CD4-positive, alpha-beta T cell treated with Interleukin-15 for 1 hour (primary cell): ENCODE results near the gene CNTNAP2.
"Not testable (repeated sequence)": the region's sequence is repeated elsewhere in the genome, so short reads cannot be mapped to it uniquely, and the experiment has no call there.

Source experiments
- DNase-seq: peaks from one replicate; pipeline ENCODE4 v3.0.0-alpha.2; 2020

Gene CNTNAP2

DNA sequence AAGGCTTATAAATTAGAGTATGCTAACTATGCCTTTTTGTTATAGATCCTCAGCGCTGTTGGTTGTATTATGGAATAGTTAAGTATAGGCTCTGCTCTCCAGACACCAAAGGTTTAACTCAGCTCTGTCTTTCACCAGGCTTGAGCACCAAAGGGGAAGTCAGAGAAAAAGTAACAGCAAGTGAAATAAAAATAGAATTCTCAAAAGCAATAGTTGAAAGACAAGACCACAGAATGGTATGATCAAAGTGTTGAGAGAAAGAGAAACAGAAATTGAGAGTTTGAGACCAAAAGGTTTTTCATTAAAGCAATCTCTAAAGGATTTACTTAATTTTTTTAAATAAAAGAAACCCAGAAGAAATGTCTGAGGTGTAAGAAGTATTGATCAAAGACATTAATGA lies 1944.1 kb downstream of the CNTNAP2 start:
- DNase-seq: no peak

DNA sequence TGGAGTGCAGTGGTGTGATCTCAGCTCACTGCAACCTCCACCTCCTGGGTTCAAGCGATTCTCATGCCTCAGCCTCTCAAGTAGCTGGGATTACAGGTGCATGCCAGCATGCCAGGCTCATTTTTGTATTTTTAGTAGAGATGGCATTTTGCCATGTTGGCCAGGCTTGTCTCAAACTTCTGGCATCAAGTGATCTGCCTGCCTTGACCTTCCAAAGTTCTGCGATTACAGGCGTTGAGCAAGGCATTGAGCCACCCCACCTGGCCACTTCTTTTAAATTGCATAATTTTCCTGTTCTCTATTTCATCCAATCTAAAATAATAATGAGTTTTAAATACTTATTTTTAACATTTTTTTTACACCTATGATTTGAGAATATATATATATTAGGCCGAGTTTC lies 1961.5 kb downstream of the CNTNAP2 start:
- not testable (repeated sequence) for DNase-seq

DNA sequence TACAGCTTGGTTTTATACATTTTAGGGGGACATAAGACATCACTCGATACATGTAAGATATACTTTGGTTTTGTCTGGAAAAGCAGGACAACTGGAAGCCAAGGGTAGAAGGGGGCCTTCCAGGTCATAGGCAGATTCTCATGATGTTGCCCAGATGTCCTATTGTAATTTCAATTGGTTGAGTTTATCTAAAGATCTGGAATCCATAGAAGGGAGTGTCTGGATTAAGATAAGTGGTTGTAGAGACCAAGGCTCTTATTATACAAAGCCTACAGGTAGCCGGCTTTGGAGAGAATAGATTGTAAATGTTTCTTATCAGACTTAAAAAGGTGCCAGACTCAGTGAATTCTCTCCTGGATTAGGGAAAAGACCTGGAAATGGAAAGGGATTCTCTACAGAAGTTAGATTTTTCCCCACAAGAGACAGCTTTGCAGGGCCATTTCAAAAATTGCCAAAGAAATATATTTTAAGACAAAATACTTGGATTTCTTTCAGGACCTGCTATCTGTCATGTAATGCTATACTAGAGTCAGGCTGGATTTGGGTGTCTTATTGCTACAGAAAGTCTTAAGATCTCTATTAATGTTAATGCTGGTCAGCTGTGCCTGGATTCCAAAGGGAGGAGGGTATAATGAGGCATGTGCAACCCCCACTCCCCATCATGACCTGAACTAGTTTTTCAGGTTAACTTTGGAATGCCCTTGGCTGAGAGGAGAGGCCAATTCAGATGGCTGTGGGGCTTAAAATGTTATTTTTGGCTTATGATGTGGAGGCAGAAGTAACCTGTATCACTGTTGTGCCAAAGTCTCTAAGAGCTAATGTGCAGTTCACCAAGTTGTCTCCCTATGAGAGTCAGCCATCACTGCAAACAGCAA lies 1962.8 kb downstream of the CNTNAP2 start:
- DNase-seq: no peak

DNA sequence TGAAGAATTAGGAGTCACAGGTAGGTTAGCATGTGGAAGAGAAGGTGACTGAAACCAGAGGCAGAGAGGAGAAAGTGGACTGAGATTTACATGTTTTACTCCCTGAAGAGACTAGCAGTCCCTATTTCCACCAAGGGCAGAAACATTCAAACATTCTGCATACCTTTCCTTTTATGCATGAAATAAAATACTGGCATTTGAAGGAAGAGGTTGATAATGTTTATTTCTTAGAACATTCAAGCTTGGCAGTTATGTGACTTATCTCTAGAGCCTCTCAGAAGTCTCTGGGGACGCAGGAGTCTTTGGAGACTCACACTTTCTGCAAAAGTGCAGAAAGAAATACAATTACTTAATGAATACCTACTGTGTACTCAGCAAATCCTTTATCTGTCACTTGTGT lies 1966.8 kb downstream of the CNTNAP2 start:
- DNase-seq: no peak

DNA sequence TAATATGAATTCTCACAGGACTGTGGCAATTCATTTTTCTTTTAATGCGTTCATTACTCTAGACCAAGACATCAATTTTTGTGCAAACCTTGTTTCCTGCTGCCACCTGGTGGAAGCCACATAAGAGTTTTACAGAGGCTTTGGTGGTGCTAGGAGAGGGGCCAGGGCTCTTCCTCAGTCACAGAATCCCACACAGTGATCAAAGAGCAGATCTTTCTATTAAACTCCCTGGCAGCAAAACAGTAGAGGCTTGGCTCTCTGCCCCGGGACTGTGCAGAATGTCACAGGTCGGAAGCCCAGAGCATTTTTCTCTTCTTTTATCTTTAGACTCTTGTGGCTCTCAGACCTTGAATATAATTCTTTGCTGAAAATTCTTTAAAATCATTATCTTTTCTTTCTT lies 1967.5 kb downstream of the CNTNAP2 start:
- DNase-seq: no peak

DNA sequence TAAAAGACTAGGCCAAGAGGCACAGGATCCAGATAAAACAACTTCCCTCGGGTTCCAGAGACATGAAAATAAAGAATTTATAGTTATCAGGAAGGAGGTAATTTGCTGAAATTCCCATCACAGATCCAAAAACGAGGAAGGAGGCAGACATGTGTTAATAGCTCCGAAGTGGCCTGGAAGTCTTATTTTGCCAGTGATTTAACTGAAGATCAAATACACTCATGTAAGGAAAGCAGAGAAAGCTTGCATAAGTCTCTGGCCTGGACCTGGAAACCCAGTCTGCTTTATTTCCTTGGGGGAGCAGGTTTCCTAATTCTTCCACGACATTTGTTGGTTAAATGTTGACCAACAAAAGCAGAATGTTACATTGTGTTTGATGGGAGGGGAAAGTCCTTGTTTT lies 1975.3 kb downstream of the CNTNAP2 start:
- DNase-seq: no peak

DNA sequence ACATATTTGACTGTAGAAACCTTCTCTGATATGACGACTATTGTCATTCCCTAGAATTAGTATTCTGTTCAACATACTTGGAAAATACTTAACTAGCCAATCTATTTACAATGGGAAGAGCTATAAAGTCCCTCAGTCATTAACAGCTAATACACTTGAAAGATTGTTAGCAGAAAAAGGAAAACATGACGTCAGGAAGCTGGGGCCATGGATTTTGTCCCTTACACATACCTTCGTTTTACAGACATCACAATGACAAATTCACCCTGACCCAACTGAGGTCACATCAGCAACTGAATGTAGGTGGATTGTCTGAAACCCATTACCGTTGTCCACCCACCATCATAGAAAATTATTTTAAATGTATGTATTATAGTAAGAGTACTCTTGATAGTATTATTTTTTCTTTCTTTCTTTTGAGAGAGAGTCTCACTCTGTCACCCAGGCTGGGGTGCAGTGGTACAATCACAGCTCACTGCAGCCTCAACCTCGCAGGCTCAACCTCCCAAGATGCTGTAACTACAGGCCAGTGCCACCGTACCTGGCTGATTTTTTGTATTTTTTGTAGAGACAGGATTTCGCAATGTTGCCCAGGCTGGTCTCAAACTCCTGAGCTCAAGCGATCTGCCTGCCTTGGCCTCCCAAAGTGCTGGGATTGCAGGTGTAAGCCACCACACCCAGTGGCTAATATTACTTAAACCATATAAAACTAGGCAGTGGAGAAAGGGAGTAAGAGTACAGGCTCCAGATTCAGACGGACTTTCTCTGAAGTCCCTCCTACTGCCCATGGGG lies 1977.0 kb downstream of the CNTNAP2 start:
- no peak for DNase-seq

DNA sequence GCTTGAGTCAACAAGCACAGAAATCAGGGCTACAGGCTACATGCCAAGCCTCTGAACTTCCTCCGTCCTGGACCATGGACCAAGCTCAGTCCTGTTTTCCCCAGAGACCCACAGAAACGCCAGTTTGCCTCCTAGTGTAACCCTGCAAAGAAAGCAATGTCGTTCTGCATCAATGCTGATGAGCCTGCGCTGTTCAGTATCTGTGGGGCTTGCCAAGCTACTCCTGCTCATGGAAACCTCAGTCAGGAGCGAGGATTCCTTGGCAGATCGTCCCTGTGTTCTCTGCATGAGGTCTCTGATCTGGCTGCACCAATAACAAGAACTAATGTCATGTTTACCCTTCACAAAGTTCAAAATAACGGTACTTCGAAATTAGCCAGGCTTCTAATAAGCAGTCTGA lies 1978.5 kb downstream of the CNTNAP2 start:
- DNase-seq: no peak

DNA sequence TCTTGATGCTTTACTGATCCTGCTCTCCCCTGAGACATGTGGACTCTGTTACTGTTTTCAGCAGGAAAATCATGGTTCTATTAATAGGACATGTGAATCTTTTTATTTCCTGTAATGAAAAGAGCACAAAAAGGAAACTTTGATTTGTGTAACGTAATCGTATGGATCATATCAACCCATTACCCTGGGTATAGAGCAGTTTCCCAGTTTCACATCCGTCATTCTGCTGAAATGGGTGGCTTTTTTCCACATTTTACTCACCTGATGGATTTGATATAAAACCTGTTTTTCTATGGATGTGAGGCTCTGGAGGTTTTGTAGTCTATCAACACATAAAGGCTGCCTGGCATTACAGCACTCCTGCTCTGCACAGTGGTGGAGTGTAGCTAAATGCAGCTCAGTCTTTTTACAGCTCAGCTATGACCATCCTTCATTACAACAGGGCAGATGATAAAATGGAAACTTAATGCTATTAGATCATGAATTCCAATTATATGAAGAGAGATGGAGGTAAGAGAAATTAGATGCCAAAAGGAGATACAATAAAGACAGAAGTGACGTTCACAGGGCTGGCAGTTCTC lies 1987.6 kb downstream of the CNTNAP2 start:
- no peak for DNase-seq

DNA sequence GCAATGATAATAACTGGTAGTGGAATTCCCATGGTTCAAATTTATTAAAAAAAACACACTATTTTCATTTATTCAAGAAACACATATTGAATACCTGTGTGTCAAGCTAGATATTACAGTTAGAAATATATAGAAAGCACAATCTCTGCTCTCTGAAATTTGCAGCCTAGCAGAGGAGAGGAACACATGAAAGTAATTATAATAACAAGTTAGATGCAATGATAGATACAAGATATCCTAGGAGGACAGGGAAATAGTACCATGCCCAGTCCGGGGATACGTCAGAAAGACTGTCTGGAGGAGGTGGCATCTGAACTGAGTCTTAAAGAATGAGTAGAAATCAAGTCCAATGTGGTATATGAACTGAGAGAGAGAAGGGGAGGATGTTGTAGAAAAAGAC lies 1988.3 kb downstream of the CNTNAP2 start:
- DNase-seq: no peak

DNA sequence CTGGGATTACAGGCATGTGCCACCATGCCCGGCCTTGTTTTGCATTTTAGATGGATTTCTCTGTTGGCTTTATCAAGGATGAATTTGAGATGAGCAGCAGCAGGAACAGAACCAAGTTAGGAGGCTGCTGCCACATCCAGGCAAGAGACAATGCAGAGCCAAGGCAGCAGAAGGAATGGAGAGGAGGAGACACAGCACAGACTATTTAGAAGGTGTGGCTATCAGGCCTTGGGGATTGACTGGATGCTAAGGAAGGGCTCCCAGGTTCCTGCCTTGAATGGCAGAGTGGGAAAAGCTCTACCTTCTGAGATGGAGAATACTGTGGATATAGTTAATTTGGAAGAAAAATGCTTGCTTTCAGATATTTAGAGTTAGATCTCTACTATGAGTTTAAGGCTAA lies 1989.3 kb downstream of the CNTNAP2 start:
- no peak for DNase-seq

DNA sequence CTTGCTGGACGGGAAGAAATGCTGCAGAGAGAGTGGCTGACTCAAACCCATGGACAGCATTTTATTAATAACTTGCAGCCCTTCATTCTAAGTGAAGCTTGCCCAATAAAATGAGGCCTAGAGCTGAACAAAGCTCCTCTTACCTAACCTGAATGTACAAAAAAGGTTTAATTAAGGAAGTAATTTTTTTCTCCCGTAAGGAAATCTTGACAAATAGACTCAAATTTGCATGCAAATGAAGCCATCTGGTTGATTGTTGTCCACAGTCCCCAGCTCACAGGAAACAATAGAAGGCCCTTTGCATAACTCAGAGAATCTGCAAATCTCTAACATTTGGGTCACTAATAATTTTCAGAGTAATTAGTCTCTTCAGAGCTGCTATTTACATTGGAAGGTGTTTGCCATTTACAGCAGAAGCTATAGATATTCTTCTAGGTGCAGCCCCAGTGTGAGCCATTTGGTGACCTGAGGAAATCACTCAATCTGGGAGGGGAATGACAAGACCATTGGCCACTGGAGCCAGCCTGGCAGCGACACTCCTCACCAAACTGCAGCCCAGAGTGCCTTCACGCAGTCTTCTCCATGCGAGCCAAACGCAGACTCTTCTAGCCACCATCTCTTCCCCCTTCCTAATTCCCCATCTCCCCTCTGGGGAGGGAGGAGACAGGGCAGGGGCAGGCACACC lies 1991.0 kb downstream of the CNTNAP2 start:
- DNase-seq: no peak

DNA sequence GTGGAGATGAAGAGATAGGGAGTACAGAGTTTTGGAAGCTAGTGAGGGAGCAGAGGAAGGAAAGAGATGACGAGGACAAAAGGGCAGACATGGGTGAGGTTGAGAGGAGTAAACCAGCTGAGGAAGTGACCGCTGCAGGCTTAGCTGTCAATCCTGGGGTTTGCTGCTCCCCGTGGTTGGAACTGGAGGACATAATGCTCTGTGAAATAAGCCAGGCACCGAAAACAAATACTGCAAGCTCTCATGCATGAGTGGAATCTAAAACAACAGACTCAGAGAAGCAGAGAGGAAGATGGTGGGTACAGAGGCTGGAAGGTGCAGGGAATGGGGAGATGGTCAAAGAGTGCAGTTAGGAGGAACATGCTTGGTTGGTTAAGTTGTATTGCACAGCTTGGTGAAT lies 1991.8 kb downstream of the CNTNAP2 start:
- DNase-seq: no peak

DNA sequence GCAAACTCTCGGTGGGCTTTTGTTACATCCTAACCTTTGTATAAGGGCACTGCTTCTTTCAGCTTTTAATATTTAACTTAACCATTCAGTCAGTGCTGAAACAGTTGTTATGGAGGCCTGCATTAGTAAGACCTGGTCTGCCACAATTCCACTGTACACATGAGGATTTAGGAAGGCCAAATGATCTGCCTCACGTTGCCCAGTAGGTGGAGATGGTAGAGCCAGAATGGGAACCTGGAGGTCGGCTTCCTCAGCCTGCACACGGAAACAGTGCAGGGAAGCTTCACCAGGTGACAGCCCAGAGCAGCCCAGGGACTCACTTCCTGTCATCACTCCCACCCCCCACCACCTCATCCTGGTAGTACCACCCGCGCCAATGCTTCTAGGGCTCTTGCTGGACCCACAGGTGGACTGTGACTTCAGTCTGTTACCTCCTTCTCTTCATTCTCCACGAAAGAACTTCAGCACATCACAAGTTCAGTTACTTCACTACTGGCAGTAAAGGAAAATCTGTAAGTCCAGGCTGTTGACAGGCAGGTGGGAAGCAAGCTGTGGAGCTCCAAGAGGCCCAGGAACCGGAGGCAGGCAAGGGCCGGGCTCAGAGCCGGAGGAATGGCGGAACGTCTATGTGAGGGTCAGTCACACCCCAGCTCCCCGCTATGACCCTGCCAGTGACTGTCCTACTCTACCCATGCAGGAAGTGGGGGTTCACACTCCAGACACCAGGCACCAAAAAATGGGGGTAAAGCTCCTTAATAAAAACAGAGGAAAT lies 1993.7 kb downstream of the CNTNAP2 start:
- no peak for DNase-seq

DNA sequence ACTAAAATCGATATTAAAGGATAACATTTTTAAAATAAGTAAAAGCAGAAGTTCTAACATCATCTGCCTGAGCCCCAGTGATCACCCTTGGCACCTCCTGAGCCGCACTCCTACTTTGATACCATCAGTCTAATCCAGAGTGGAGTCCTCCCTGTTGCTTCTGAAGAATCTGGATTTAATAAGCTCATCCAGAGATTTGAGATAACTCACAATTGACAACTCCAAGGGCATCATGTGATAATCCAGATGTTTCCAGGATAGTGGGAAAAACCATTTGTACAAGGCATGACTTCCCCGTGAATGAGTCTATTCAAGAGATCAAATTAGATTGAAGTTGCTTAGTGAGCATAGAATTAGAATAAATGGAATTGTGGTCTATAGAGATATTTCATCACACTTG lies 1998.2 kb downstream of the CNTNAP2 start:
- DNase-seq: no peak

DNA sequence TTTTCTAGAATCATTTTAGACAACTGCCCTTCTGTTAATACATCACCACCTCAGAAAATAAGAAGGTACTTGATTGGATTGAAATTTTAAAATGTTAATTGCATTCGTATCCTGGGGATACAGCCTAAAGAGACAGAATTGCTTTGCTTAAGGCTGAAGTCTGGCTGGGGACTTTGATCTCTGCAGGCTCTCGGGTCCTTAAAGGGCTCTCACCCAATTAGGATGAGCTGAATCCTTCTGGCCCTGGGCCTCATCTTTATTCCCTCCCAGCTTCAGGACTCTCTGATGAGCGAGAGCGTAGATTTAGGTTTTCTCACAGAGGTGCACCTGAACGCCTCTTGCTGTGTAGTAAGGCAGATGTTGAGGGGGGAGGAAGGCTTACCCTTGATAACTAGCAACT lies 1998.7 kb downstream of the CNTNAP2 start:
- DNase-seq: no peak

DNA sequence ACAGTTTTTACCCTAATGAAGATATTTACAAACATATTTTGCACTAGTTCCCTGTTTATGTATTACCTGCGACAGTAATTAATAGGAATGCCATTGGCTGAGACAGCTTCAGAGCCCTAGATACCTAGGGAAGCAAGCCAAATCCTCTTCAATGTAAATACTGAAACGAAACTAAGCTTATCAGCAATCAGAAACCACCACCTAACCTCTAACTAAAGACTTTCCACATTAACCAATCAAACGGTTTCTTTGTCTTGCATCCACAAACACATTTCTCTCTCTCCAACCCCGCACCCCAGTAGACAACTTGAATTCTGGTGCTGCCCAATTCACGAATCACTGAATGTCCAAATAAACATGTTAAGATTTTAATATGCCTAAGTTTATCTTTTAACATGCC lies 1999.6 kb downstream of the CNTNAP2 start:
- no peak for DNase-seq

DNA sequence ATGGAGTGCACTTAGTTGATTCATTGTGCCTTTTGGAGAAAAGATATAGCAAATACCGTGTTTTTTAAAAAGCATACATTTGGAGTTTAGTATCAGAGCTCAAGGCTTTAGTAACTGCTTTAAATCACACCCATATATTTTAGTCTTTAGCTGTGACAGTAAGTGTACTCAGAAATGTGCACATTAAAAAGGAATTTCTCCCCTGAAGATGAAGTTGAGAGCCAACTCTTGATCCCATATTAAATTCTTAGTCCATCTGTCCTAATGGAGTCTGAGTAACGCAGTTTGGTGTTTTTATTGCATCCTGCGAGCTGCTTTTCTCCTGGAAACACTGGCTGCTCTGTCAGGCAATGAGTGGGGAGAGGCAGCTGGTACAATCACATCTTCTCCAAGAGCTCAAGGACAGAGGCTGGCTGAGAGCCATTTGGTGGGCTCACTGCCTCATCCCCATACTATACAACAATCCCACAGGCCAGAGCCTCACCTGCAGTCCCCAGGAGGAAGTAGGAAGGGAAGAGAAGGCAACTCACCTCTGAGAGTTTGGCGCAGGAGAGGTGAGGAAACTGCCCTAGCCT lies 2000.3 kb downstream of the CNTNAP2 start:
- no peak for DNase-seq

DNA sequence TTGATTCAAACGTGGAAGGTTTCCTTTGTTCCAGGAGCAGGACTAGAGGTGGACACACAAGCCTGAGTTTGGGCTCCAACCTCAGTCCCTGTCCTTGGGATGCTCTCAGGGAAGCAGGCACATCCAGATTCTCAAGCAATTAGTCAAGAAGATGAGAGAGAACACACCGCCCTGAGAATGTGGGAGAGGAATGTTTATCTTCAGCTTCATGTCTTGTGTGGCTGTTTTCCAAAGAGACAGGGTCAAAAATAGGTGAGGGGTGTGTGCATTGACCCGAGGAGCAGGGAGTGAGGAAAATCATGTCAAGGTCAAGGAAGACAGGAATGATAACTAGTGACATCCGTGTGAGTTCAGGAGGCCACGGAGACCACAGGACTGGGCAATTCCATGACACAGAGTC lies 2001.8 kb downstream of the CNTNAP2 start:
- no peak for DNase-seq

DNA sequence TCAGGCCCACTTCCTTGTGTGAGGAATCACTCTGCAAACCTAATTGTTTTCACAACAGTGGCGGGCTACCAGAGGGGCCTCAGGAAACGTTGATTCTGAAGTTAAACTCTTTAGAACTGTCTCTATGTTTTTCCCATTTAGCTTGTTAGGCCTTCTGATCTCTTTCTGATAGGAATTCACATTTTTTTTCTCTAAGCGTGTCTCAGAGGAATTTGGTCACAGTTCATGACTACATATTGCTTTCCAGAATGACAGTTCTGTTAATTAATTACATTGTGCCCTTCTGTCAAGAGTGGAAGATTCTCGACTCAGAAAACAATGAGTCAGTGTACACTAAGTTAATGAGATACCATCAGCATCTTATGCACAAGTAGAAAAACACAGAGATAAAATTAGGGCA lies 2004.8 kb downstream of the CNTNAP2 start:
- DNase-seq: no peak

DNA sequence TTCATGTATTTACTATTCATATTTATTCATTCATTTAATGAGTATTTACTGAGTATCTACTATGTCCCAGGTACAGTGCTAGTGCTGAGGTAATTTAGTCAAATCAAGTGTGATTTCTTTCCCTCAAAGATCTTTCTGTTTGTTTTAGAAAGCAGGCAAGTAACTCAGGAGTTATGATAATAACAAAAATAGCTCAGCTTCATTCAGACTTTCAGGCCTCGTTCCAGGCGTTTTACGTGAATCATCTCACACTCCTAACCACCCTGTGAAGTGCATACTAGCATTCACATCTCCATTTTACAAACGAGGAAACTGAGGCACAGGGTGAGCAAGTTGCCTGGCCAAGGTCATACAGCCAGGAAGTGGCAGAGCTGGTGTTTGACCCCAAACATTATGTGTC lies 2005.2 kb downstream of the CNTNAP2 start:
- DNase-seq: no peak

DNA sequence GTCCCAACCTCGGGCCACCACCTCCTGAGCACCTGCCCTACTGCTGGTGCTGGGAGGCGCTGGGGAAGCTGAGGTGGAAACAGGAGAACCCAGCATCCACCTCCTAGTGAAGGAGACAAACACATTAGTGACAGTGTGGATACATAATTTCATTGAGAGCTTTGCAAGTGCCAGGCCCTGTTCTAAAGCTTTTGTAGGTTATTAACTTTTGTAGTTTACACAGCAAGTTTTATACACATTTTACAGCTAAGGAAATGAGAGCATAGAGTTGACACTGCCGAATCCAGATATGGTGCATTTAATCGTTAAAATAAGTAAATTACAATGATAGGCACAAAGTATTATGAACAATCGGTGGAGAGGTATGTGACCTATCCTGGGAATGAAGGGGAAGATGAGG lies 2007.9 kb downstream of the CNTNAP2 start:
- DNase-seq: no peak
